Measurements from ENCODE around the gene THAP7. TPM values are rescaled to one million over a fixed set of nuclear protein-coding genes. Genes with fewer than 3 reads are reported as not detected.

THAP7 gene
- total RNA-seq, 1 donor from 2014 or later = 14.7 TPM

- H3K36me3 Mint-ChIP-seq = peaks cover 4% of the 10 kb centered on the region
- DNase-seq (ENCODE audit: low spot score) = peak; percentile 65
- H3K9ac ChIP-seq = no peak overlapping the region
Measured at GRCh38 chr22:20957683-20958431, 44.1 kb downstream of the THAP7 start.

GRCh38 chr22:20957102-20957682, 44.7 kb downstream of the THAP7 start:
- H3K4me2 ChIP-seq = peak overlapping the region; percentile 76
- Mint-ChIP-seq H3K27ac (no peak overlapping the region), H3K9me3 (no peaks in the 10 kb centered on the region), H3K27me3 (ENCODE audit: insufficient read depth, low read depth) (peaks cover 19% of the 10 kb centered on the region), H3K4me3 (peak overlapping the region; percentile 78), H3K4me1 (peaks cover 13% of the 10 kb centered on the region), H3K36me3 (peaks cover 9% of the 10 kb centered on the region)
- no peak overlapping the region for H2AFZ ChIP-seq (replicated peaks)
- H3K9me3 ChIP-seq (ENCODE audit: low read depth) = no peaks in the 10 kb centered on the region
- DNase-seq (ENCODE audit: low spot score) = peak; percentile 42
- peaks cover 7% of the 10 kb centered on the region for H3K79me2 ChIP-seq (ENCODE audit: low read depth)
- peaks cover 35% of the 10 kb centered on the region for H3K27me3 ChIP-seq
- no peak overlapping the region for H3K9ac ChIP-seq
- no peaks in the 10 kb centered on the region for H3K4me1 ChIP-seq
- peaks cover 30% of the 10 kb centered on the region for H3F3A ChIP-seq (ENCODE audit: low read depth)
- H4K20me1 ChIP-seq (ENCODE audit: low read depth) = peaks cover 56% of the 10 kb centered on the region
- no peaks in the 10 kb centered on the region for H3K36me3 ChIP-seq
- peak overlapping the region; percentile 50 for H3K4me3 ChIP-seq
- TF ChIP-seq EZH2 (IDR thresholded peaks at IDR 0.05) (no peak), CTCF (IDR thresholded peaks at IDR 0.05) (no peak), EZH2phosphoT487 (IDR thresholded peaks at IDR 0.05) (peak; percentile 68)
- no peak overlapping the region for H3K27ac ChIP-seq

More at GRCh38 chr22:20957683-20958431, 44.1 kb downstream of the THAP7 start:
- no peak for TF ChIP-seq EZH2 (IDR thresholded peaks at IDR 0.05)
- no peak for TF ChIP-seq CTCF (IDR thresholded peaks at IDR 0.05)
- TF ChIP-seq EZH2phosphoT487 (IDR thresholded peaks at IDR 0.05) = peak; percentile 34
- peaks cover 49% of the 10 kb centered on the region for H4K20me1 ChIP-seq (ENCODE audit: low read depth)
- Mint-ChIP-seq H3K27me3 (ENCODE audit: insufficient read depth, low read depth) (peaks cover 19% of the 10 kb centered on the region), H3K27ac (no peak overlapping the region), H3K9me3 (no peaks in the 10 kb centered on the region), H3K4me3 (peak overlapping the region; percentile 78), H3K4me1 (peaks cover 13% of the 10 kb centered on the region)
- H3K36me3 ChIP-seq = no peaks in the 10 kb centered on the region
- peak overlapping the region; percentile 76 for H3K4me2 ChIP-seq
- no peaks in the 10 kb centered on the region for H3K4me1 ChIP-seq
- peaks cover 30% of the 10 kb centered on the region for H3F3A ChIP-seq (ENCODE audit: low read depth)
- H2AFZ ChIP-seq (replicated peaks) = no peak overlapping the region
- peak overlapping the region; percentile 50 for H3K4me3 ChIP-seq
- H3K9me3 ChIP-seq (ENCODE audit: low read depth) = no peaks in the 10 kb centered on the region
- peaks cover under 1% of the 10 kb centered on the region for H3K79me2 ChIP-seq (ENCODE audit: low read depth)
- H3K27ac ChIP-seq = no peak overlapping the region
- H3K27me3 ChIP-seq = peaks cover 40% of the 10 kb centered on the region

- H3K4me3 Mint-ChIP-seq = peak overlapping the region; percentile 77
- H3K4me1 Mint-ChIP-seq = peaks cover 11% of the 10 kb centered on the region
- Histone ChIP-seq H3K27me3 (peaks cover 35% of the 10 kb centered on the region), H3K36me3 (no peaks in the 10 kb centered on the region), H4K20me1 (ENCODE audit: low read depth) (peaks cover 63% of the 10 kb centered on the region), H2AFZ (replicated peaks) (no peak overlapping the region), H3K4me1 (no peaks in the 10 kb centered on the region), H3K4me3 (peak overlapping the region; percentile 50), H3K79me2 (ENCODE audit: low read depth) (peaks cover 14% of the 10 kb centered on the region), H3K9ac (no peak overlapping the region), H3K27ac (no peak overlapping the region), H3K4me2 (peak overlapping the region; percentile 76), H3F3A (ENCODE audit: low read depth) (peaks cover 32% of the 10 kb centered on the region), H3K9me3 (ENCODE audit: low read depth) (no peaks in the 10 kb centered on the region)
- H3K9me3 Mint-ChIP-seq = no peaks in the 10 kb centered on the region
- H3K27me3 Mint-ChIP-seq (ENCODE audit: insufficient read depth, low read depth) = peaks cover 15% of the 10 kb centered on the region
- H3K27ac Mint-ChIP-seq = no peak overlapping the region
- no peak for TF ChIP-seq EZH2phosphoT487 (IDR thresholded peaks at IDR 0.05)
- peak; percentile 33 for TF ChIP-seq CTCF (IDR thresholded peaks at IDR 0.05)
- TF ChIP-seq EZH2 (IDR thresholded peaks at IDR 0.05) = no peak
- peak; percentile 63 for DNase-seq (ENCODE audit: low spot score)
- peaks cover 9% of the 10 kb centered on the region for H3K36me3 Mint-ChIP-seq
Measured at GRCh38 chr22:20956258-20957101, 45.4 kb downstream of the THAP7 start.

All from neural progenitor cell (in vitro differentiated cells).